Peyer's patch (tissue), 4 donors: ENCODE results near the gene CCDC63.

Source experiments
- CTCF ChIP-seq, 6 experiments: fragments of 450-650 bp in 4 of 6; fragments of 200-600 bp in 2 of 6; sonication (generic) in 1 of 6; IDR thresholded peaks; one replicate each; pipeline ENCODE4 v1.5.1; 2017 to 2019; ENCODE audit warnings: antibody characterized with exemption in 6 of 6, mild to moderate bottlenecking in 3 of 6, moderate library complexity in 1 of 6
- POLR2A ChIP-seq, 2 donors: fragments of 450-650 bp; IDR thresholded peaks; one replicate each; pipeline ENCODE4 v1.5.1; 2017; ENCODE audit warnings: antibody characterized with exemption in 2 of 2, mild to moderate bottlenecking in 2 of 2, moderate library complexity in 2 of 2

- TF ChIP-seq CTCF (IDR thresholded peaks at IDR 0.05): no peak
- TF ChIP-seq POLR2A (IDR thresholded peaks at IDR 0.05): no peak
These were observed 73.6 kb downstream of the CCDC63 start, which contains the start of gene MYL2 for GRCh38 chr12:110920324-110920910.
